Suprapubic skin (tissue), 4 donors: ENCODE measurements around the gene CPT1B. TPM values are rescaled to one million over a fixed set of nuclear protein-coding genes. Genes with fewer than 3 reads are reported as not detected.

Source experiments
- DNase-seq, 2 donors: peaks; one replicate each; pipeline ENCODE4 v3.0.0-alpha.2; 2019; ENCODE audit warnings: low spot score in 2 of 2
- H3K27ac ChIP-seq: fragments of 200-600 bp; sonication (generic); one replicate; pipeline ENCODE4 v1.5.1; 2019
- H3K27me3 ChIP-seq: fragments of 200-600 bp; sonication (generic); one replicate; pipeline ENCODE4 v1.5.1; 2019
- H3K36me3 ChIP-seq: fragments of 200-600 bp; sonication (generic); one replicate; pipeline ENCODE4 v1.5.1; 2019
- H3K4me1 ChIP-seq: fragments of 200-600 bp; sonication (generic); one replicate; pipeline ENCODE4 v1.5.1; 2019
- H3K4me3 ChIP-seq: fragments of 200-600 bp; sonication (generic); one replicate; pipeline ENCODE4 v1.5.1; 2019; ENCODE audit warnings: mild to moderate bottlenecking
- H3K9me3 ChIP-seq: fragments of 200-600 bp; sonication (generic); one replicate; pipeline ENCODE4 v1.5.1; 2019
- CTCF ChIP-seq, 2 donors: fragments of 200-600 bp in 1 of 2; fragments of 450-650 bp in 1 of 2; sonication (generic) in 1 of 2; IDR thresholded peaks; one replicate each; pipeline ENCODE4 v1.5.1; 2016 to 2019; ENCODE audit warnings: antibody characterized with exemption in 2 of 2, mild to moderate bottlenecking in 1 of 2, moderate library complexity in 1 of 2
- EP300 ChIP-seq: sonication (generic); formaldehyde crosslinking; IDR thresholded peaks from one replicate; pipeline ENCODE4 v1.6.1; 2017; ENCODE audit warnings: antibody characterized with exemption
- POLR2A ChIP-seq, 2 donors: fragments of 450-650 bp; IDR thresholded peaks; one replicate each; pipeline ENCODE4 v1.6.1; 2017; ENCODE audit warnings: antibody characterized with exemption in 2 of 2, mild to moderate bottlenecking in 2 of 2, moderate library complexity in 2 of 2
- POLR2AphosphoS5 ChIP-seq, 3 donors: sonication (generic); formaldehyde crosslinking; IDR thresholded peaks; one replicate each; pipeline ENCODE4 v1.6.1; 2017; ENCODE audit warnings: antibody characterized with exemption in 3 of 3
- WGBS: methylation state at CpG from one replicate; pipeline ENCODE4 v1.1.5; 2018; 5-methylcytosine and 5-hydroxymethylcytosine counted together
- total RNA-seq, 4 donors: library from RNA; depleted of rRNA; stranded (reverse); fragments of >200 nt; gene quantifications; one replicate each; pipeline ENCODE4 v1.1.0, GENCODE V29; 2016

Gene CPT1B
- total RNA-seq, 4 donors from 2014 or later = 12.7 to 46.6 (median 19.2) TPM

GRCh38 chr22:50624347-50625130, 46.3 kb upstream of the CPT1B start:
- 73% methylated on average over 15 of the region's 16 CpGs for WGBS
- no peaks in the 10 kb centered on the region for H3K9me3 ChIP-seq
- no peak overlapping the region for H3K4me3 ChIP-seq
- DNase-seq = peak in 1 of 2 donors; percentile 52
- TF ChIP-seq POLR2AphosphoS5 (IDR thresholded peaks at IDR 0.05) = no peak
- no peak for TF ChIP-seq POLR2A (IDR thresholded peaks at IDR 0.05)
- TF ChIP-seq EP300 = no peak
- no peak for TF ChIP-seq CTCF (IDR thresholded peaks at IDR 0.05)
- no peaks in the 10 kb centered on the region for H3K27me3 ChIP-seq
- H3K27ac ChIP-seq = no peak overlapping the region
- peaks cover 61% of the 10 kb centered on the region for H3K4me1 ChIP-seq
- H3K36me3 ChIP-seq = peaks cover 12% of the 10 kb centered on the region

GRCh38 chr22:50622723-50623327, 44.6 kb upstream of the CPT1B start:
- Histone ChIP-seq H3K4me3 (peak overlapping the region; percentile 38), H3K4me1 (peaks cover 52% of the 10 kb centered on the region)

GRCh38 chr22:50621948-50622722, 43.9 kb upstream of the CPT1B start:
- Histone ChIP-seq H3K27ac (peak overlapping the region; percentile 67), H3K9me3 (no peaks in the 10 kb centered on the region), H3K4me3 (peak overlapping the region; percentile 38), H3K4me1 (peaks cover 46% of the 10 kb centered on the region), H3K36me3 (peaks cover 12% of the 10 kb centered on the region), H3K27me3 (no peaks in the 10 kb centered on the region)
- no peak for TF ChIP-seq EP300
- TF ChIP-seq CTCF (IDR thresholded peaks at IDR 0.05) = no peak
- TF ChIP-seq POLR2A (IDR thresholded peaks at IDR 0.05) = no peak
- no peak for TF ChIP-seq POLR2AphosphoS5 (IDR thresholded peaks at IDR 0.05)
- DNase-seq = peak in 1 of 2 donors; percentile 54
- WGBS = 18% methylated on average over 18 of the region's 18 CpGs

More at GRCh38 chr22:50622723-50623327, 44.6 kb upstream of the CPT1B start:
- peak overlapping the region; percentile 67 for H3K27ac ChIP-seq
- H3K27me3 ChIP-seq = no peaks in the 10 kb centered on the region
- peaks cover 12% of the 10 kb centered on the region for H3K36me3 ChIP-seq
- no peaks in the 10 kb centered on the region for H3K9me3 ChIP-seq
- TF ChIP-seq POLR2A (IDR thresholded peaks at IDR 0.05) = no peak
- peak in 1 of 2 donors; percentile 66 for DNase-seq
- 35% methylated on average over 6 of the region's 16 CpGs for WGBS

- WGBS = 26% methylated on average over 10 of the region's 10 CpGs
Observed at GRCh38 chr22:50621356-50621880, 43.2 kb upstream of the CPT1B start.

More at GRCh38 chr22:50621356-50621880, 43.2 kb upstream of the CPT1B start:
- TF ChIP-seq POLR2A (IDR thresholded peaks at IDR 0.05) = no peak
- no peak for TF ChIP-seq POLR2AphosphoS5 (IDR thresholded peaks at IDR 0.05)
- no peak for TF ChIP-seq EP300
- no peak for TF ChIP-seq CTCF (IDR thresholded peaks at IDR 0.05)
- Histone ChIP-seq H3K27me3 (no peaks in the 10 kb centered on the region), H3K27ac (peak overlapping the region; percentile 67), H3K4me3 (peak overlapping the region; percentile 38), H3K9me3 (no peaks in the 10 kb centered on the region), H3K36me3 (peaks cover 11% of the 10 kb centered on the region), H3K4me1 (peaks cover 39% of the 10 kb centered on the region)
- DNase-seq = no peak
